SK-MEL-5 (cell line): ENCODE measurements around the gene AMELX. TPM values are rescaled to one million over a fixed set of nuclear protein-coding genes. Genes with fewer than 3 reads are reported as not detected.
A peak's percentile ranks its signal among the peaks of the same experiment; 100 is the strongest.

Source experiments
- DNase-seq: peaks from one replicate; pipeline ENCODE4 v3.0.0-alpha.2; 2016; ENCODE audit warnings: low read depth, low spot score
- in situ Hi-C: cut with HindIII; loops from 2 replicates; pipeline ENCODE4 v1.10.0; 2016; ENCODE audit warnings: low sequenced_read_pairs, high pct_unique_total_duplicates, low pct_unique_long_range_greater_than_20kb
- total RNA-seq: library from RNA; depleted of rRNA; stranded (reverse); fragments of >200 nt; shearing (Covaris generic); gene quantifications from 2 replicates; pipeline ENCODE4 v1.2.3, GENCODE V29; 2014

Gene AMELX
- total RNA-seq, 1 experiment from 2014 or later = not detected

DNA sequence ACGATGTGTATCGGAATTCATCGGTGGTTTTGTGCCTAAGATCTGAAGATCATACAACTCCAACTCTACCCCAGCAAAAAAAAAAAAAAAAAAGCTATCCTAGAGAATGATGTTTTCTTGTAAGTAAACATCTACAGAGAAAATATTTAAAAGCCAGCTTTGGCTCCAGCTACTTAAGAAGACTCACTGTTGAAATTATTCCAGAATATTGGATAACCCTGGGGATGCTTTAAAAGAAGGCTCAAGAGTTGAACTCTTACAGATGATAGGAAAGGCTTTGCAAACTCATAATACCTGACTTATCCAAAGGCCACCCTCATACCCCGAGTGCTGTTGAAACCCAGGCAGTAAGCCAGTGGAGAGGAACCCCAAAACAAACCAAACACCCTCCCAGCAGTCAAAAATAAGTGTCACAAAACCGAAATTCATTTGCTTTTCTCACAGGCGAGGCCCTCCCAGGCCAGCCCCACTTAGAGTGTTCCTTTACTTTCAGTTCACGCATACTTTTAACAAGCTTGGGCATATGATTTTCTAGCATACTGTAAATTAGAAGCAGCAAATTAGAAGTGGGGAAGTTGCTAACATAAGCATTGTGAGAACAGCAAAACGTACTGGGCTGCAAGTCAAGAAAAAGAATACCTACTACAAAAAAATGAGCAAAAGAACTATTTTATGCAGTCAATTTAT lies 2.7 kb upstream of the AMELX start:
- DNase-seq = no peak
- in situ Hi-C loops = no loop called here

DNA sequence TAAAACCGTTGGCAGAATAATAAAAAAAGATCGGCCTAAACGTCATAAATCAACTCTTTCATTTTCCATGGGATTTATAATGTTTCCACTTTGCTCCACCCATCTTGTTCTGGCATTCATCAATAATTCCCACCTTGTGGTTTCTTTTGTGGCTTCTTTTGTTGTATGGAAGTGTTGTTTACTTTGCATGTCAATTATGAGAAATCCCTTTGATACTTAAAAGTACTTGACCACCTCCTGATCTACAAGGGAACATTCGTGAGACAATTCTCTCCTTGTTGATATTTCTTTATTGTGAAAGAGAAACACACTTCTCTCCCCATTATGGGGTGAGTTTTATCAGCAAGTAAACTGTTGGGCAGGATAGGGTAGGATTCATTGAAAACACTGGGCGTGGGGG lies 2.8 kb downstream of the AMELX start:
- no peak for DNase-seq
- in situ Hi-C loops = no loop called here

DNA sequence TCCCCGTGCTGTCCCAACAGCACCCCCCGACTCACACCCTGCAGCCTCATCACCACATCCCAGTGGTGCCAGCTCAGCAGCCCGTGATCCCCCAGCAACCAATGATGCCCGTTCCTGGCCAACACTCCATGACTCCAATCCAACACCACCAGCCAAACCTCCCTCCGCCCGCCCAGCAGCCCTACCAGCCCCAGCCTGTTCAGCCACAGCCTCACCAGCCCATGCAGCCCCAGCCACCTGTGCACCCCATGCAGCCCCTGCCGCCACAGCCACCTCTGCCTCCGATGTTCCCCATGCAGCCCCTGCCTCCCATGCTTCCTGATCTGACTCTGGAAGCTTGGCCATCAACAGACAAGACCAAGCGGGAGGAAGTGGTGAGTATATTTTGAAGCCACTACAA lies 5.4 kb downstream of the AMELX start:
- in situ Hi-C loops = no loop called here
- no peak for DNase-seq

DNA sequence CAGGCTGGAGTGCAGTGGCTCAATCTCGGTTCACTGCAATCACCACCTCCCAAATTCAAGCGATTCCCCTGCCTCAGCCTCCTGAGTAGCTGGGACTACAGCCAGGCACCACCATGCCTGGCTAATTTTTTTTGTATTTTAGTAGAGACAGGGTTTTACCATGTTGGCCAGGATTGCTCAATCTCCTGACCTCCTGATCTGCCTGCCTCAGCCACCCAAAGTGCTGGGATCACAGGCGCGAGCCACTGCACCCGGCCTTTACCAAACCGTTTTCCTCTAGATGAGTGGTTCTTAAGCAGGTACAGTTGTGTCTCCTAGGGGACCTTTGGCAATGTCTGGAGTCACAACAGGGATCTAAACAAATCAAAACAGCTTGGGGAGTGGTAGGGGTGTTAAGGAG lies 11.6 kb downstream of the AMELX start:
- in situ Hi-C loops = no loop called here
- no peak for DNase-seq

DNA sequence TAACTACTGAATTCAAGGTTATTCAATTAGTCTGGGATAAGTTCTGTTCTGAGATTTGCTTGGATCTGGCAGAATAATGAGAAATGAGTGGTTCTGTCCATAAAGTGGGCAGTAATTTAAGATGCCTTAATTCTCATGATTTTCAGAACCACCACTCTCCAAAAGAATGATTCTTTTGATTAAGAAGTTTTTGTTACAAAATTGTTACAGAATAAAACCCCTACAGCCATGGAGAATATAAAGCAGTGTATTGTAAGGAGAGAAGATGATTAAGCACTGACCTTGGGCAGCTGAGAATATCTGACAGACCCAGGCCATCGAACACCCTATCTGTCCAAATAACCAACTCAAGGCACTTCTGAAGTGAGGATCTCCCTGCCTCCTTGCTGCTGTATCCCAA lies 12.4 kb downstream of the AMELX start:
- in situ Hi-C loops = no loop called here
- DNase-seq = peak; percentile 52

DNA sequence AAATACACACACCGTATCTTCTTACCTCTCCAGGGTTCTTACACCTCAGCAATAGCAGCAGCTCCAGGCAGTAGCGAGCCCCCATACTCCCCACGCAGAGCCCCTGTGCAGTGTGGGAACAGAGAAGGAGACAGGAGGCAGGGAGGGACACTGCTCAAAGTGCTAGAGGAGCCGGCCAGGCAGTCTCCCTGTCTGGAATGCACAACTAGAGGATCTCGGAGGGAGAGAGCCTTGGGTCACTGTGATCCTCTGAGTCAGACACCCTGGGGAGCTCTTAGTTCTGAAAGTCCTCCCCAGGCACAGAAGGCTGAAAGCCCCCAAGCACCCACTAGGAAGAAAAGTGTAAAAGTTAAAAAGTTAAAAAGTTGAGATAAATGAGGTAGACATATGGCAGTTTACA lies 16.0 kb downstream of the AMELX start:
- no peak for DNase-seq
- in situ Hi-C loops = no loop called here

DNA sequence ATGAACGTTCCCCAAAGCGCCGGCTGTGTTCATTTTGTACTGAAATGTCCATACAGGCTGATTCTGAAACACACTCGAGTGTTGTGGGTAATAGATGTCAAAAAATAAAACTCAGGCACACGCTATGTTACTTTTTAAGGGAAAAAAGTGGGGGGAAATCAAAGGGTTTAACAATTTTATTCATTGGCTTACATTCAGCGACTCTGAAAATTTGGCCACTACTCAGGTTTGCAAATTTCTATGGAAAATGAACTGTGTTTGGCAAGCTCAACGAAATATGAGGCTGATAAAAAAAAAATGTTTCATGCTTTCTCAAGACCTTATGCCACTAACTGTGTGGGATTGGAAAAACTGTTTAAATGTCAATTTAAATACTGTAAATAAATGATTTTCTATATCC lies 18.5 kb downstream of the AMELX start:
- DNase-seq = no peak
- in situ Hi-C loops = no loop called here

DNA sequence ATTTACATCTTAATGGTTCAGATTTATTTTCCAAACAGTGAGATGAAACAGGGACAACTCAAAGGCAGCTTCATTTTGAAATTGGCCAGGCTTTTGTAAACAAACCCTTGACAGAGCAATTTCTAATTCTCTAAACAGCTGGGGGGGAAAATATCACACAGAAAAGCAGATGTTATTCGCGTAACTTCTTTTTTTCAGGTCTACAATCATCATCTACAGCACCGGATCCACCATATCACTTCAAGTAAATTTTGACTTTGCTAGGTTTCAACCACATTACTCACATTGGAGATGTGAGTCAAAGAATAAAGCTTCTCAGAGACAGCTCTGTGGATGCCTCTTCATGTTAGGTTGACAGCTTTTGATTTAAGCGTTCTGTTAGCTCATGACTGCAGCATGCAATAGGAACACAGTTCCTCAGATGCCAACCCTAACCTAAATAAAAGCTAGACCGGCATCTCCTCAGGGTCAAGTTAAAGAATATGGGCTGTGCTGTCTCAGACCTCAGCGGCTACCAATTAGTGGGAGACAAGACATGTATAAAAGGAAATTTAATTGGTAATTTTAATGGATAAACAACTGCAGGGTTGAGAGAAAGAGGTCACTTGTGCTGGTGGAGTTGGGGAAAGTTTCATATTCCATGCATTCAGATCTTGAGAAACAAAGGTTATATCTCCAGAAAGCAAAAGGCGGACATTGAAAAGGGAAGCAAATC lies 26.8 kb downstream of the AMELX start:
- in situ Hi-C loops = no loop called here
- DNase-seq = no peak

DNA sequence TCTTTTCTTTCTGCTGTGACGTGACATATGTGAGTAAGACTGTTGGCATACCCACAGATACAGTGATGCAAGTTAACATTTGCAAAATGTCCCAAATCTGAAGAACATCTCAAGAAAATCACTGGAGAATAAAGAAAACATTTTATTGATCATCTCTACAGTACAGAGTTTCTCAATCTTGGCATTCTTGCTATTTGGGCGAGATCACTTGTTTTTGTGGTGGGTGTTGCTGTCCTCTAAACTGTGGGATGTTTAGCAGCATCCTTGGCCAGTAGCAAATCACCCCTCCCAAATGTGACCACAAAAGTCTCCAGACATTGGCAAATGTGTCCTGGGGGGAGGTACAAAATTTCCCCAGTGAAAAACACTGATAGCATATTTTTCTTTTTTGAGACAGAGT lies 28.8 kb downstream of the AMELX start:
- DNase-seq = no peak
- in situ Hi-C loops = no loop called here

DNA sequence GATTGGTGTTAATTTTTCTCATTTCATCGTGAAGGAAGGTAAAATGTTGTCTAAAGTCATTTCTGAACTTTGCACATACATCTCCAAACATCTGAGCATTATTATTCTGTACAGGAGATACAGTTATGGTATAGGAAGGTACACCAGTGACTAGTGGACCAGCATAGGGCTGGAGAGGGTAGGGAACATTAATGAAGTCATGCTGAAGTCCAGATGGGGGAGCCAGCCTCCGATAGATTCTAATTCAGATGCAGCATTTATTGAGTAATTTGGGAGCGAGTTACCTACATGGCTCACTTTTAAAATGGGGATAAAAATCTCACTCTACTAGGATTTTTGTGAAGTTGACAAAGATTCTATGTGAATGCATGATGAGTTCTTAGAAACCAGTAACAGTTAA lies 34.9 kb downstream of the AMELX start:
- peak; percentile 5 for DNase-seq
- in situ Hi-C loops = no loop called here

DNA sequence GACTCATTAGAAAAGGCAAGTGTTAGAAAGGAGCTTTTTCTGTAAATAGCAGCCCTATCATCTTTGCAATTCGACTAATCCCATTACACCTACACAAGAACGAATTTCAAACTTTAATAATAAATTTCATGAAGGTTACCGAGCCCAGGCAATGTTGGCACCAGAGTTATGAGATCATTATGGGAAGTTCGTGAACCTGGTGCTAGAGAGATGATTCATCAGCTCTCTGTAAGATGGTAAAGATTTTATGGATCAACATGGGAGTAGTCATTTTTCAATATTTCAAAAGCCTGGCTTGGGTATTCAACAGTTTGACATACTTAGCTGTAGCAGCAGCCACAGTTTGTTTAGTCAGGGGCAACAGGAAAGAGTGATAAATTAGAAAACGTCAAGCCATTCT lies 35.8 kb downstream of the AMELX start:
- in situ Hi-C loops = no loop called here
- no peak for DNase-seq

DNA sequence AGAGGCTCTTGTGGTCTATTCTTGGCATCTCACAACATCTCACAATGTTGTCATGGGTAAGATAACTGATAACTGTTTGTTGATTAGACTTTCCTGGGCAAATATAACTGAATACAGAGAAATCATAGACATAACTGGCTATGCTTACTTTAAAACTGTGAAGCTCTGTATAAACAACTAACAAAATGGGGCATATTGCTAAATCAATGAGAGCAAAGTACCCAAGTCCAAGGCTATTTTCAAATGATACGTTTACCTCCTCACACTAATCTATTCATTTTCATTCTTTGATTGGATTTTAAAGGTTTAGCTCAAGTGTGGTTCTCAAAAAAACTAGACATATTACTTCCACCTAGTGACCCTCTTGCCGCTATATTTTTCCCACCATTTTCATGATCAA lies 38.6 kb downstream of the AMELX start:
- in situ Hi-C loops = no loop called here
- no peak for DNase-seq

DNA sequence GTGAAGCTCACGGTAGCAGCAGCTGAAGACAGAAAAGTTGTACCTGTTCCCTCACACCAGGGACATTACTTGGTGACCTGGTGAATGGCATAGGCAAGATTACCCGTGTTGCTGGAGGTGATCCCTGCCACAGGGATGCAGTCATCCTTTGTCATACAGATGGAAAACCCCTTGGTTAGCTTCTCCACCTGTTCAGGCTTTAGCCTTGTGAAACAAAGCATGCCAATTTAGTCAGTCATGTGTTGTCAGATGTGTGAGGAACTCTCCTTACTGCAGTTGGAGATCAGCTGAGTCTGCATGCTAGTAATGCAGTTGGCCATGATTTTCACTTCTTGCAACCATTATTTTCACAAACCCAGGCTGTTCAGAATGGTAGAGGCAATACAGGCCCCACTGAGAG lies 41.0 kb downstream of the AMELX start:
- in situ Hi-C loops = no loop called here
- no peak for DNase-seq

DNA sequence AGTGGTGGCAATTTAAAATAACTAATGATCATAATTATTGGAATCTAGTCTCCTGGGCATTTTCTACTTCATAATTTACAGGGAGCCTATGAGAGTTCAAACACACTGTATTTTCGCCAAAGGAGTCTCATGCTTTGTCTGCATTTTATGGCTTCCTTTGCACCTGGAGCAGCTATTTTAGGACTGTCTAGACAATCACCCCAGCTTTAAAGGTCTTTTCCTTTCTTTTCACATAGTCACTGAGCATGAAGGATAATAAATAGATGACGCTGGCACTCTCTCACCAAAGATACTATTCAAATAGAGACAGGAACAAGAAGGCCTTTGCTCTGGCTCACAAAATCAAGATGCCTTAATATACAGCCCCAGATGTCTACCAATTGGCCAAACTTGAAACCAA lies 43.0 kb downstream of the AMELX start:
- in situ Hi-C loops = no loop called here
- DNase-seq = no peak

DNA sequence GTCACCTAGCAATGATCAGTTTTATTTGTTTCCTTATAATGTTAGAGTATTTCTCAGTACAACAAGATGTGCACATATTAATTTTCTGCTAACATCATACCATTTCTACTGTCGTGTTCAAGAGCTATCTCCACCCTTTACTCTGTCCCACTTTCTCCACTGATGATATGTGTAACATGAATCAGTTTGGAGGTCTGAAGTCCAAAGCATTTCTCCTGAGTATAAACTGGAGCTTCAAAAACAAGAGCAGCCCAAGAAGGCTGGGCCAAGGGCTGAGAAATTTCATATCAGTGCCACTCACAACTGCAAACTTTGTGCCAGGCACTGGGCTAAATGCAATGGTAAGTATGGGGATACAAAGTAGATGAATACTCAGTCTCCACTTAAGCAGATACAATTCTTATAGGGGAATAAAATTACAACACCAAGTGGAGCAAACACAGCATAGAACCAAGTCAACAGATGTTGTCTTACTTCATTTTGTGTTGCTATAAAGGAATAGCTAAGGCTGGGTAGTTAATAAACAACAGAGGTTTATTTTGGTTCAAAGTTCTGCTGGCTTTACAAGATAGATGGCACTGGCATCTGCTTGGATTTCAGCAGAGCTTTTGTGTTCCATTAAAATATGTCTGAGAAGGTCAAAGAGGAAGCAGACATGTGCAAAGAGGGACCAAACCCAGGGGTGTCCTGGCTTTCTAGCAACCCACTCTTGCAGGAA lies 44.2 kb downstream of the AMELX start:
- no peak for DNase-seq
- in situ Hi-C loops = no loop called here

DNA sequence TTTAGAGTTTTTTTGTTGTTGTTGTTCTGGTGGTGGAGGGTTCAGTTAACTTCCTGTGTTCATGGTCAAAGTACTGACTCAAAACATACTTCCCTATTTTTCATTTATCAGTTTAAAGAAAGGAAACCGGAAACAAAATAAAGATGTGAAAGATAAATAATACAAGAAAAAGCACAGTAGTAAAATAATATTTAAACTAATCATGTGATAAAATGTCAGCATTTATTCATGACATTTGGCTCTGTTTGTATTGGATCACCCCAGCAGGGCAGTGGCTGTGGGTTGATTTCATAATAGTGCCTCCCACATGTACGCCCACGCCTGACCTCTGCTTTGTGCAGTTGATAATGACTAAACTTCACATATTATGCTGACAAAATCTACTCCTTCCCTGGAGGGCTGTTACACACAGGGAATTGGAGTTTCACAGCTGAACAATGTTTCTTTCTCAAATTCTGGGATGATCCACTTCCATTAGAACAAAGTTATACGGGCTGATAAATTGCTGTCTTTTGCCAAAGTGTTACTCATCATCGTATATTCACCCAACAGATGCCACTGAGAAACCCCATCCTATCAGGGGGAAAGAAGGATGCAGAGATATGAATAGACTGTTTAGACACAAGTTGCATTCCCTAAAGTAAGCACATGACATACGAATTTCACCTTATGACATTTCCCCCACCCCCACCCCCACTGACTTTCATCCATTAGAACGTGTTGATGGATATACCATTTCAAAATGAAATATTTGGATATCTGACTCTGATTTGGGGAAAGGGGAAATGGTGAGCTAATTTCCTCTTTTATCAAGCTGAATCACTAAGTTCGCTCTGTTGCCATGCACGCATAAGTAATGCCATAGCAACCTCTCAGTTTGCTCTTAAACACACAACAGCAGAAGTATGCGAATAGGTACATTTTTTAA lies 48.3 kb downstream of the AMELX start:
- in situ Hi-C loops = no loop called here
- DNase-seq = peak; percentile 79

DNA sequence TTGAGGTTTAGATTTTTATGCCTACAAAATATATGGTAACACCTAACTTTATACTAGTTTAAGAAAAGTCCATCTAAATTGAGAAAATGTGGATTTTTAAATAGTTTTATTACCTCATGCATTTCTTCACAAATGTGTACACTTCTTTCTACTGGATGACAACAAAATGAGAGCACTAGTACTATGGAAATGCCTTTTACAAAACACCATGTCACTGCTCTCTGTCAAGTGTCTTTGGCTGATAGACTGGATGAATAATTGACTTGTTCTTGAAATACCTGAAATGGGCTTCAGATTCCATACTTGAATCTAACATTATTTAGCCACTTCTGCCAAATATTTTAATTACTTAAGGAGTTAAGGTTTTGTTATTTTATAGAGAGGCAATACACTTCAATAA lies 49.5 kb downstream of the AMELX start:
- no peak for DNase-seq
- in situ Hi-C loops = no loop called here

DNA sequence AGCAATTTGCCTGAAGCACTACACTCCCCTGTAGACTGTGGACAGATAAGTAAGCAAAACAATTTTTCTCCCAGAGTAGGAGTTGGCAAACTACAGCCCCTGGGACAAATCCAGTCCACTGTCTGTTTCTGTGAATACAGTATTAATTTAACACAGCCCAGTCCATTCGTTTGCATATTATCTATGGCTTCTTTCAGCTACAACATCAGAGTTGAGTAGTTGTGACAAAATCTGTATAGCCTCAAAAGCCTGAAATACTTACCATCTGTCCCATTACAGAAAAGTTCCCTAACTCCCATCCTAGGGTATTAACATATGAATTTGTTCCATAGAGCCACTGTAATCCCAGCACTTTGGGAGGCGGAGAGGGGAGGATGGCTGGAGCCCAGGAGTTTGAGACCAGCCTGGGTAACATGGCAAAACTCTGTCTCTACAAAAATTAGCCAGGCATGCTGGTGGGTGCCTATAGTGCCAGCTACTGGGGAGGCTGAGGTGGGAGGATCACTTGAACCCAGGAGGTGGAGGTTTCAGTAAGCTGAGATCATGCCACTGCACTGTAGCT lies 53.0 kb downstream of the AMELX start:
- in situ Hi-C loops = no loop called here
- no peak for DNase-seq
